GM21390 (cell line): Measurements from ENCODE around the gene UBR4.

Source experiments
- ATAC-seq: cut with Tn5 transposase; IDR thresholded peaks from one replicate; pipeline ENCODE4 v1.9.1; 2021; ENCODE audit not compliant: unreplicated experiment

UBR4 gene

DNA sequence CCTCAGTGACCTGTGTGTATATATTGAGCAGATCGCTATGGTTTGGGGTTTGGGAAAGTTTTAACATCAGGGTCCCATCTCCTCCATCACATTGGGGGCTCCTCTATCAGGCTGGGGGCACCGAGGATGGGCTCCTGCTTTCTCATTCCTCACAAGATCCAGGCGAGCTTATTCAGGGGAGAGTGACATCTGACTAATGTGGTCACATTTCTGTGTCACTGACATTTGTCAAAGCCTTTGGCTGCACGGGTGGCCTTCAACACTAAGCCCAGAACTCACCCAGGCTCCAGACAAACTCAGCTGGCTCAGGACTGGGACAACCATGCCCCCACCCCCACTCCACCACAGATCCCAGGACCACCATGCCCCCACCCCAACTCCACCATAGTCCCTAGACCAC lies 150.3 kb downstream of the UBR4 start:
- ATAC-seq: no peak

DNA sequence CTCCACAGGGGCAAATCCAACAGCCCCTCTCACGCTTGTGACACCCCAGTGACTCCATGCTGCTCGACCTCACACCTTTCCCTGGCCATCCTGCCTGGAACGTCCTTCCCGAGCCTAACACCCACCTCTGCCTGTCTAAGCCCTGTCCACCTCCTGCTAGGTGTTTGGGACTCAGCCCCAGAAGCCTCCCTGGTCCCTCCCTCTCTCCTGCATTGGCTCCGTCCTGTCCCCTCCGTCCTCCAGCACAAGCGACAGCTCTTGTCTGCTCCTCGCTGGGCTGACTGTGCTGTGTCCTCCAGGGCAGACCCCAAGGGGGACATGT lies 151.6 kb downstream of the UBR4 start:
- ATAC-seq: no peak

DNA sequence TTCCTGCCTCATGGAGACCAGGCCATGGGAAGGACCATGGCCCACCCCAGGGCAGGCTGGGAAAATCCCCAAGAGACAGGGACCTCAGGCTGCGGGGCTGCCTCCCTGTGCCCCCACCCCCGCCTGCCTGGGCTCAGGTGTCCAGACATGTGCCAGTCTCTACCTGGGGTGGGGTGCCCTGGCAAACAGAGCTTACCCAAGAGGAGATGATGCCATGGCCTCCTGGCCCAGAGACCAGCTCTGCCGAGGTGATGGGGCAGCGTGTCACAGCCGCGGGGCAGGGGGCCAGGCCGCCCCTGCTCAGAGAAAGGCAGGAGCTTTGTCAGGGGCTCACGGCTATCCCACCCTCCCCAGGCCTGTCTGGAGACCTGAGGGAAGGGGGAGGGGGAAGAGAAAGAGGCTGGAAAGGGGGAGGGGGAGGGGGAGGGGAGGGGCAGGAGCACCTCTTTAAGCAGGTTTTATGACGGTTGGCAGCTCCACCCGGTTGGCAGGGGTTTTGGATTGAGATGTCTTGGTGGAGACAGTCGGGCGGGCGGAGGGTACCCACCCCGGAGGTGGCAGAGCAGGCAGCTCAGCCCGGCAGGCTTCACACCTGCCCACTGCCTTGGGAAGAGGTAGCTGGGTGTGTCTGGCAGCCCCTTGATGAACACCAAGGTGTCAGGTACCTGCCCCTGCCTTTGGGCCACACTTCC lies 152.1 kb downstream of the UBR4 start:
- no peak for ATAC-seq

DNA sequence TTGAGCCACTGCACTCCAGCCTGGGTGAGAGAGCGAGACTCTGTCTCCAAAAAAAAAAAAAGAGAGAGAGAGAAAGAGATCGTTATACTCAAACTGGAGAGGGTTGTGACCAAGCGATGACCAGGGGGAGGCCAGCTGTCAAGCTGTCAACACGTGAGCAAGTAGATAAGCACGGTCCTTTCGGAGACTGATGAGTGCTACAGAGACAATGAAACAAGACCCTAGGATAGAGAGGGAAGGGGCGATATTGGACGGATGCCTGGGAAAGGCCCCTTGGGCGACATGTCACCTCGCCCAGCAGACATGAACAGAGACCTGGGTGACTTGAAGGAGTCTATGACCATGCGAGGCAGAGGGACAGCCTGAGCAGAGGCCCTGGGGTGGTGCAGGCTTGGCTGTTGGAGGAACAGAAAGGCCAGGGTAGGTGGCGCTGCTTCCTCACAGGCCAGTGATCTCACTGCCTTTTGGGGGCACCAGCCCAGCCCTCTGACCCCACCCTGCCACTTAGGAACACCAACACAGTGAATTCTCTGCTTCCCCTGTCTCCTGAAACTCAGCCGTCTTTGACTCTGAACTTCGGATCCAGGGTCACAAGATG lies 152.8 kb downstream of the UBR4 start:
- no peak for ATAC-seq

DNA sequence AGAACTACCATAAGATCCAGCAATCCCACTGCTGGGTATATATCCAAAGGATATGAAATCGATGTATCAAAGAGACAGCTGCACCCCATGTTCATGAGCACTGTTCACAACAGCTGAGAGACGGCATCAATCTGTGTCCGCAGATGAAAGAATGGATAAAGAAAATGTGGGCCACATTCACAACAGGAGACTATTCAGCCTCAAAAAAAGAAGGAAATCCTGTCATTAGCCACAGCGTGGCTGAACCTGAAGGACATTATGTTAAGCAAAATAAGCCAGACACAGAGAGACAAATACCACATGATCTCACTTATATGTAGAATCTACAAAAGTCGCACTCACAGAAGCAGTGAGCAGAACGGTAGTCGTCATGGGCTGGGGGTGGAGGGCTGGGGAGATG lies 154.4 kb downstream of the UBR4 start:
- ATAC-seq: no peak

DNA sequence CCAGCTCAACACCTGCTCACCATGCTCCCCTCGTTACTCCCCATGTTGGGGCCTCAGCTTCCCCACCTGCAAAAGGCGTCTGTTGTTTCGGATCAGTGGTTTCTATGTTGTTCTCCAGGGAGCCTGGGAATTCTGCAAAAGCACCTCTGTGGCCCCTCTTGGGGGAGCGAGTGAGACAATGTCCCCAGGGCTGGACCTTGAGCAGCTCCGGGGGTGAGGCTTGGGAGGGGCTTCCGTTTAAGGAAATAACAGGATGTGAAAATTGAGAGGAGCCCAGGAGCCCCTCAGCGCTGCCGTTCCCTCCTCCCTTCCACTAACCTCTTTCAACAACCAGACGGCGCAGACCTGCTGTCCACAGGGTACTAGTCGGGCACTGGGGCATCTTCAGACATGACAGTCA lies 155.1 kb downstream of the UBR4 start:
- ATAC-seq: no peak

DNA sequence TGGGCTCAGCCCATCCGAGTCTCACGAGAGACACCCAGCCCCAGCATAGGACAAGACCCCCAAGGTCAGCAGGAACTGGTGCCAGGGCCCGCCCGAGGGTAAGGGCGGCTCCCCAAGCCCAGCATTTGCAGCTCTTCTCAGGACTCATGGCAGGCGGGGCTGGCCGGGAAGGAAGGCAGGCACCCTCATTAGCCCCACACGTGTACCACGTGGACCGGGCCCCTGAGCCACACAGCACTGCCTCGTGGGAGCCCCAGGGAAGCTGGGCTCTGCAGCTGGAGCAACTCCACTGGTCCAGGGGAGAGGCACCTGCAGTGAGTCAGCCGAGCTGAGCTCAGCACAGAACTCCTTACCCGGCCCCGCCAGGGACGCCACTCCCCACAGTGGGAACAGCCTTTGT lies 155.8 kb downstream of the UBR4 start:
- no peak for ATAC-seq

DNA sequence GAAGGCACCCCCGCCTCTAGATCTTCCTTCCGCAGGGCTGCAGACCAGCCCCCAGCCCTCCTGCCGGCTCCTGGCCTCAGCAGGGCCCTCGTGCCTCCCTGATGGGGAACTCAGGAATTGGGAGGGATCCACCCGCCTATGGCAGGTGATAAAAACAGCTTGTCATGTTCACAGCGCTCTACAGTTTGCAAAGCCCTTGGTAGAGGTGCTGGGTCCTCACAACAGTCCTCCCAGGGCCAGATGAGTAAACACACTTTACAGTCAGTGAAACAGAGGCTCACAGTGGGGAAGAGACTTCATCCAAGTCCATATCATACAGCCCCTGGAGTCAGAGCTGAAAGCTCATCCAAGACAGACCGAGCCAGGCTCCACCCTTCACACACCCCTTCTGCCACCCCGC lies 156.6 kb downstream of the UBR4 start:
- no peak for ATAC-seq

DNA sequence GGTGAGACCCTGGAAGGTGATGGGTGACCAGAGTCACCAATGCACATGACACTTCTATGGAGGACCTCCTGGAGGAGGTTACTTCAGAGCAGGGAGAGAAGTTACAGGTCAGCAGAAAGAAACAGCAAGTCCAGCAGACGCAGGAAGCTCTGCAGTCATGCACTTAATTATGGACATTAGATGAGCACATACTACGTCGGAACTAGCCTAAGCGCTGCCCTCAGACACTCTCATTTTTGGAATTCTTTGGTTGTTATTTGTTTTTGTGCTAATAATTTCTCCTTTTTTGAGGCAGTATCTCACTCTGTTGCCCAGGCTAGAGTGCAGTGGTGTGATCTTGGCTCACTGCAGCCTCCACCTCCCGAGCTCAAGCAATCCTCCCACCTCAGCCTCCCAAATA lies 160.3 kb downstream of the UBR4 start:
- ATAC-seq: no peak

DNA sequence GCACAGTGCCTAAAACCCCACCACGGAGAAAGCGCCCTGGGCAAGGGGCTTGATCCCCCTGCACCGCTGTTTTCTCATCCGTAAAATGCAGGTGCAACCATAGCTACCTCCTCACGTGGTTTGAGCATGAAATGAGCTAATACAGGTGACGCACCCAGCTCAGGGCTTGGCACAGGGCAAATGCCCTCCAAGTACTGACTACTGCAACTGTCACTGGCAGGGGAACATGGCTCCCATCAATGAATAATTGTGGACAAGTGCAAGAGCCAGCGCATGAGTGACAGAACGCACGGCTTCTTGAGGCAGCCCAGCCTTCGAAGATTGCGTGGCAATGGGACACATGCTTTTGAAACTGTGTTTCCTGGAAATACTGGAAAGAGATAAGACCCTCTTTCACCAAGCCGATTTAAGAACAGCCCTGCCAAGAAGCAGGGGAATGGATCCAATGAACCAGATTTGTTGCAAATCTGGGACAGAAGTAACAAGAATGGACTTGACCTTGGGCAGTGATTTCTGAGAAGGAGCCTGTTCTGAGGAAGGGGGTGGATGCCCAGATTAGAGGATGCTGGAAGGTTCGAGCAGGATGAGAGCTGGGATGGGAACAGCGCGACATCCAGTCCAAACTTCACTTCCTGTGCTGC lies 160.8 kb downstream of the UBR4 start:
- no peak for ATAC-seq

DNA sequence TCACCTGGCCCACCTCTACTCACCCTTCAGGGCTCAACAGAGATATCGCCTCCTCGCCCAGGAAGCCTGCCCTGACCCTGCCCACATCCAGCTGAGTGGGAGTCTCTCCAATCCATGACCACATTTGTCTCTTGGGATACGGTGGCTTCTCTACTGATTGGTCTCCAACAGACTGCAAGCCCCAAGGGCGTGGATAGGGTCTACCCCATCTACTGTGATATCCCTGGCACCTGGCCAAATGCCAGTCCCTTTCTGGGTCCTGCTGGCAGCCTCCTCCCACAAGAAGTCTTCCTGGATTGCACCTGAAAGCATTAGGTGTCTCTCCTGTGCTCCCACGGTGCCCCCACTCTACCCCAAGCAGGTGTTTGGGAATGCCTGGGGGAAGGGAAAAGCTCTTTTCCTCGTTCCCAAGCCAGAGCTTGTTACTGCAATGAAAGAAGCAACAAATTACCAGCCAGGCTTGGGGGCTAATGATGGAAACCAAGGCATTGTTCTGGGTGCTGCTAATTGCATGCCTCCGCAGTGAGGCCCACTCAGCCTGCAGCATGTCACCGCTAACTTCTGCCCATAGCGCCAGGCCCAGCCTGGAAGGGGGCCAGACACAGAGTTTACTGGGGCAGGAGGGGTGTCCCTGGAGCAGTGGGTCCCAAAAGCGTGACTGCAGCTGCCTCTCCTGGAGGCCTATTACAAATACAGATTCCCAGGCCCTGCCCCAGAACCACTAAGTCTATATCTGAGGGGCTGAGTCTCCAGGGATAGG lies 162.9 kb downstream of the UBR4 start:
- ATAC-seq: no peak

DNA sequence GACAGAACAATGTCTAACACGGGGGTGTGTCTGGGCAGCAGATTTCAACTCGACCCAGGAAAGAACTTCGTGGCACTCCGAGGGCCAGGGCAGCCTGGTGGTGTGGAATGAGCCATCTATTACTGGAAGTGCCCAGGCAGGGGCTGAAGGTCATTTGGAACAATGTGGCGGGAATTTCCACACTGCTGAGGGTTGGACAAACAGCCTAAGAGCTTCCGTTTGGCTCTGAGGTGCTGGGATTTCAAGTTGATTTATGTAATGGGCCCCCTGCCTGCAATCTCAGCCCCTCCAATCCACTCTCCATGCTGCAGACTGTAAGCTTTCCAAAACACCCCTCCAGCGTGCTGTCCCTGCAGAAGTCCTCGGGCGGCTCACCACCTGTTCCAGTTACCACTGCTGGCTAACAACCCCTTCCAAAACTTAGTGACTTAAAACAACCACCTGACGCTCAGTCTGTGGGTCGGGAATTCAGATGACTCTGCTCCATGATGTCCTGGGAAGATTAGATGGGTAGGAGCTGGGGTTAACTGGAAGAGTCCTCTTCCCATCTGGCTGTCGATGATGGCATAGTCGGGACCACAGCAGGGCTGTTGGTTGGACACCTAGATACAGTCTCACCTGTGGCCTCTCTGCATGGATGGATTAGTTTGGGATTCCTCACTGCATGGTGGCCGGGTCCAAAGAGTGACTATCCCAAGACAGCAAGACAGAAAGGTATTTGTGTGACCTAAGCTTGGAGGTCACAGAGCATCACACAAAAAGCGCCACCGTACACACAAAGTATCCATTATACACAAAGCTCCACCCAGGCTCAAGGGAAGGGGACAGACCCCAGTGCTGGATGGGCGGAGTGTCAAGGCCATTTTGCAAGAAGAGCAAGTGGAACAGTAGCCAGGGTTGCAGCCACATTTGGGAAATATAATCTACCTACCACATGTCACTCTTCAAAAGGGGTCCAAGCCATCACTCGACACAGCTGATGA lies 163.9 kb downstream of the UBR4 start:
- ATAC-seq: no peak

DNA sequence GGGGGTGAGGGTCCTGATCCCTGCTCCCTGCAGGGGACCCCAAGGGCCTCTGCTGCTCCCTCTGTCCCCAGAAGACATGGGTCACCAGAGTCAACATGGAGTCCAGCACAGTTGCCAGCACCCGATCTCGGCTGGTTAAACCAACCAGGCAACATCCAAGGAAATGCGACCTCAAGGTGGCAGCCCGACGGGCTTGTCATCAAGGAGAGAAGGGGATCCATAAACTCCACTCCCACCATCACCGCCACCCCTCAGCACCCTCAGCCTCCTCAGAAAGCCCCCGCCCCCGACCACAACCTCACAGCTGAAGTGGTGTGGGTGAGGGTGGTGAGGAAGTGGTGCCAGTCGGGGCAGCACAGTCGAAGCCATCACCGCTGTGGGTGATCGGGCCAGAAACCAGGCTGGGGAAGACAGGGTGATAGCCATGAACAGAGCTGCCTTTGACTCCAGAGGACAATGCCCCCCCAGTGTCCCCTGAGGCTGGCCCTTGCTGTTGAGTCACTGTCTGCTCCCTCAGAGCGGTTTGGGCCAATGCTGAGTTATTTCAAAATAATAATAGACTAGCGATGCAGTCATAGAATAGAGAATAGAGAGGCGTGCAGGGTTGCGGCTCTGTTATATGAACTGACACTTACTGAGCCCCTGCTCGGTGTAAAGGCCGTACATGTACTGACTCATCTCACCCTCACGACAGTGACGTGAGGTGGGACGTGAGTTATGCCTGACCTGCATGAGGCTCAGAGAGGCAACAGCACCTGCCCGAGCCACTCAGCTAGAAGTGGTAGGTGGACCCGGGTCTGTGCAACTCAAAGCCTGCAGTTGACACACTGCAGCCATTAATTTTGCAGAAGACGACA lies 164.9 kb downstream of the UBR4 start:
- no peak for ATAC-seq

DNA sequence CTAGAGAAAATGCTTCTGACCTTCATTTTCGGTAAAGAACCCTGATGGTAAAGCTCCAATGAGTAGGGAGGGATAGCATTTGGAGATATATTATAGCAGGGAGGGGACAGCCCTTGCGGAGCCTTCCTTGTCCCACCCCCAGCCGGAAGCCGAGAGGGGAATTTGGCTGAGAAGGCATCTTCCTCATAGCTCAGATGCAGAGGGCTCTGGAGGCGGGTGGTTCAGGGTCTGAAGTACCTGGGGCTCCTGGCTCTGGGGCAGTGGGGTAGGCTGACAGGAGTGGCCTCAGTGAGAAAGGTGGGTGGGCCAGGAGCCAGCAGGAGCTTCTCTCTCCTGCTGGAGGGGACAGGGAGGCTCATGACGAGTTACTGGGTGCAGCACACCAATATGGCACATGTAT lies 165.6 kb downstream of the UBR4 start:
- ATAC-seq: no peak

DNA sequence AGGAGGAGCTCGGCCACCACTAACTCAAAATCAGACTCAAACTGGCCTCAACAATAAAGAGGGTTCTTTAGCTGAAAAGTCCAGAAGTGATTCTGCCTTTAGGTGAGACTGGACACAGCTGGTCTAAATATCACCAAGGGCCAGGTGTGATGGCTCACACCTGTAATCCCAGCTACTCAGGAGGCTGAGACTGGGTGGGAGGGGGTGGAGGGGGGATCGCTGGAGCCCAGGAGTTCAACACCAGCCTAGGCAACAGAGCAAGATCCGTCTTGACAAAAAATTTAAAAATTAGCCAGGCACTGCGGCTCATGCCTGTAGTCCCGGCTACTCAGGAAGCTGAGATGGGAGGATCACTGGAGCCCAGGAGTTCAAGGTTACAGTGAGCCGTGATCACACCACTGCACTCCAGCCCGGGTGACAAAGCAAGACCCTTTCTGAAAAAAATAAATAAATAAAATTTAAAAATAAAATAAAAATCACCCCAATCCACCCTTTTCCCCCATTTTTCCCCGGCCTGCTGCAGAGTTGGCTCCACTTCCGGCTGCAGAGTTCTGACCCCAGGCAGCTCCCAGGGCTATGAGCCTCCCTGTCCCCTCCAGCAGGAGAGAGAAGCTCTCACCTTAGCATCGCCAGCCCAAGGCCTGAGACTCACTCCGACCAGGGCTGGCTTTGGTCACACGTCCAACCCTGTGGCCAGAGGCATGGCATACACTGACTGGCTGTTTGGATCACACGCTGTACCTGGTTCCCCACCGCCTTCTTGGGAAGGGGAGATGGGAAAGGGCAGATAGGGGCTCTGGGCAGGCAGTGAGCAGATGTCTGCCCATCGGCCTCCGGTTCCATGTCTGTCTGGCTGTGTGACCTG lies 166.3 kb downstream of the UBR4 start:
- no peak for ATAC-seq

DNA sequence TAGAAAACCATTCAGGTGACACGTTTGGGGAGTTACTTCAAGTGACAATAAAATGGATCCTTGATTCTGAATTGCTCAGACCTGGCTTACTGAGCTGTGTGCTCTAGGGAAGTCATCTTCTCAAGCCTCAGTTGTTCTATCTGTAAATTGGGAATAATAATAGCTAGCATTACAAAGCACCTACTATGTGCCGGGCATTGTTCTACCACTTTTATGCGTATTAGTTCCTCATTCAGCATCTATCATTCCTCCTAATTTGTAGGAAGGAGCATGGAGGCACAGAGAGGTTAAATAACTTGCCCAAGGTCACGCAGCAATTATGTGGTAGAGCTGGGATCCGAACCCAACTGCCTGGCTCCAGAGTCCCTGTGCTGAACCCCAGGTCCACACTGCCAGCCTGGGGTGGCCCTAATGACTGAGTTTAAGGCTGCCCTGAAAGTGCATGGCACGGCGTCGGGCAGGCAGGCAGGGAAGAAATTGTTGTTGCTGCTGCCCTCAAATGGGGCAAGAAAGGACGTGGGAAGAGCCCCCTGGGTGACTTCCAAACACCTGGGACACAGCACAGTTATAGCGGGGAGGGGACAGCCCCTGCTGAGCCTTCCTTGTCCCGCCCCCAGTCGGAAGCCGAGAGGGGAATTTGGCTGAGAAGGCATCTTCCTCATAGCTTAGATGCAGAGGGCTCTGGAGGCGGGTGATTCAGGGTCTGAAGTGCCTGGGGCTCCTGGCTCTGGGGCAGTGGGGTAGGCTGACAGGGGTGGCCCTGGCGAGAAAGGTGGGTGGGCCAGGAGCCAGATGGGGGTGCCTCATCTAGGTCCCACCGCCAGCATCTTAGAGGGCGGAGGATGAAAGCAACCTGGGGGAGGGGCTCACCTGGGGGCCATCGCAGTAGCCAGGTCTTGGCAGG lies 167.1 kb downstream of the UBR4 start:
- no peak for ATAC-seq

DNA sequence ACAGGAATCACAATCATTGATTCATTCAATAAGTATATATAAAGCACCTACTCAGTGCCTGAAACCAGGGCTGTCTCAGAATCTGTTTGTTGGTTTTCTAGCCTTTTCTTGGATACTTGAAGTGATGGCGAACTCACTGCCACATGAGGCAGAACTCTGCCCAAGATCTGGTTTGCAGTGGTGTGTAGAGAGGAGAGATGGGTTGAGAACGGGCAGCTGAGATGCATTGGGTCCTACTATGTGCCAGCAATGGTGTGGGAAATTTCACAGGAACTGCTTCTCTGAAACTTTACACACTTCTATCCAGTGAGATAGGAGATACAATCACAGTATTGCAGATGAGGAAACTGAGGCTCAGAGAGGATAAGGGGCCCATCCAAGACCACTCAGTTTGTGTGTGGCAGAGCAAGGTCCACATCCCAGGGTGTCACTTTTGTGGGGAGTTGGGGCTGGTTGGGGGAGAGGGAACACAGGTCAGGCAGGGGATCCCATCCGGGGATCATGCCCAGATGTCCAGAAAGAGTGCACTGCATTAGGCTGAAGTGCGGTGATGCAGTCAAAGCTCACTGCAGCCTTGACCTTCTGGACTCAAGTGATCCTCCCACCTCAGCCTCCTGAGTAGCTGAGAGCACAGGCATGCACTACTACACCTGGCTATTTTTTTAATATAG lies 169.9 kb downstream of the UBR4 start:
- no peak for ATAC-seq
